SK-N-SH (cell line): ENCODE results near the gene CCDC171. TPM values are rescaled to one million over a fixed set of nuclear protein-coding genes. Genes with fewer than 3 reads are reported as not detected.
A peak's percentile ranks its signal among the peaks of the same experiment; 100 is the strongest.

ENCODE experiments used
- CTCF ChIA-PET: fragments of 300-600, 350-600 bp; formaldehyde crosslinking; extraction: SDS; loops from one replicate; lab custom pipeline; 2021; lab: Yijun Ruan, JAX
- POLR2A ChIA-PET: fragments of 350-600 bp; sonication (Branson Sonifier 250); formaldehyde crosslinking; extraction: SDS; loops from one replicate; lab custom pipeline; 2020; ENCODE audit warnings: antibody characterized with exemption, inconsistent platforms; lab: Yijun Ruan, JAX
- DNase-seq: peaks from one replicate; pipeline ENCODE4 v3.0.0; 2012
- H2AFZ ChIP-seq: fragments of 200-600 bp; sonication (generic); 2 replicates; pipeline ENCODE4 v1.8.1; 2016; ENCODE audit warnings: antibody characterized with exemption, mild to moderate bottlenecking, low read depth
- H3F3A ChIP-seq: fragments of 200-600 bp; sonication (generic); replicated peaks from 2 replicates; pipeline ENCODE3; 2016; ENCODE audit warnings: antibody characterized with exemption, mild to moderate bottlenecking; ENCODE audit not compliant: insufficient read depth
- H3K27ac ChIP-seq, 2 experiments: fragments of 200-500 bp in 1 of 2; fragments of 200-600 bp in 1 of 2; sonication (Bioruptor generic) in 1 of 2; sonication (generic), shearing (Covaris generic) in 1 of 2; 2 replicates each; pipeline versions ENCODE4 v1.5.1 to v1.6.1; 2014 to 2016; ENCODE audit warnings: low read depth in 2 of 2, inconsistent platforms in 1 of 2, low read length in 1 of 2, mild to moderate bottlenecking in 1 of 2, mixed read lengths in 1 of 2
- H3K27me3 ChIP-seq: fragments of 200-600 bp; sonication (generic), shearing (Covaris generic); 2 replicates; pipeline ENCODE4 v1.6.1; 2016; ENCODE audit warnings: mixed run types; ENCODE audit not compliant: insufficient read depth
- H3K36me3 ChIP-seq, 2 experiments: fragments of 200-500 bp in 1 of 2; fragments of 200-600 bp in 1 of 2; sonication (Bioruptor generic) in 1 of 2; sonication (generic) in 1 of 2; replicated peaks in 1 of 2; 2 replicates each; pipeline versions ENCODE3 to v1.5.1; 2014 to 2016; ENCODE audit warnings: low read length in 1 of 2, mild to moderate bottlenecking in 1 of 2; ENCODE audit not compliant: insufficient read depth in 2 of 2, control insufficient read depth in 1 of 2
- H3K4me1 ChIP-seq, 2 experiments: fragments of 200-500 bp in 1 of 2; fragments of 200-600 bp in 1 of 2; sonication (Bioruptor generic) in 1 of 2; sonication (generic), shearing (Covaris generic) in 1 of 2; 2 replicates each; pipeline versions ENCODE4 v1.5.1 to v1.6.1; 2014 to 2016; ENCODE audit warnings: low read depth in 1 of 2, low read length in 1 of 2, mixed run types in 1 of 2; ENCODE audit not compliant: insufficient read depth in 2 of 2, control insufficient read depth in 1 of 2
- H3K4me2 ChIP-seq: fragments of 200-600 bp; sonication (generic), shearing (Covaris generic); 2 replicates; pipeline ENCODE4 v1.6.1; 2017; ENCODE audit warnings: mixed run types
- H3K4me3 ChIP-seq, 2 experiments: fragments of 200-500 bp in 1 of 2; fragments of 200-600 bp in 1 of 2; sonication (Bioruptor generic) in 1 of 2; sonication (generic), shearing (Covaris generic) in 1 of 2; 2 replicates each; pipeline versions ENCODE4 v1.5.1 to v1.8.1; 2014 to 2016; ENCODE audit warnings: low read depth in 2 of 2, inconsistent platforms in 1 of 2, low read length in 1 of 2, mild to moderate bottlenecking in 1 of 2, mixed read lengths in 1 of 2, moderate library complexity in 1 of 2
- H3K79me2 ChIP-seq: fragments of 200-600 bp; sonication (generic); 2 replicates; pipeline ENCODE4 v1.8.1; 2017; ENCODE audit warnings: mild to moderate bottlenecking; ENCODE audit not compliant: insufficient read depth
- H3K9ac ChIP-seq: fragments of 200-600 bp; sonication (generic); 2 replicates; pipeline ENCODE4 v1.6.1; 2017; ENCODE audit warnings: mixed run types
- H3K9me2 ChIP-seq: fragments of 200-600 bp; sonication (generic); 2 replicates; pipeline ENCODE4 v1.6.1; 2017; ENCODE audit warnings: mixed run types
- H3K9me3 ChIP-seq: fragments of 200-600 bp; sonication (generic); 2 replicates; pipeline ENCODE4 v1.6.1; 2017; ENCODE audit warnings: mixed run types, mild to moderate bottlenecking, moderate library complexity
- H4K20me1 ChIP-seq: fragments of 200-600 bp; sonication (generic); 2 replicates; pipeline ENCODE4 v1.6.1; 2017; ENCODE audit warnings: mild to moderate bottlenecking, mixed run types; ENCODE audit not compliant: insufficient read depth
- EZH2phosphoT487 ChIP-seq: fragments of 200-600 bp; sonication (generic); IDR thresholded peaks from 2 replicates; pipeline ENCODE4 v1.6.1; 2017; ENCODE audit warnings: low read depth, mixed run types, mild to moderate bottlenecking, antibody characterized with exemption, moderate library complexity, borderline replicate concordance
- FOSL2 ChIP-seq: IDR thresholded peaks from 2 replicates; pipeline ENCODE4 v1.4.0; 2012; ENCODE audit warnings: low read depth, mild to moderate bottlenecking, moderate library complexity, borderline replicate concordance
- GABPA ChIP-seq: IDR thresholded peaks from 2 replicates; pipeline ENCODE4 v1.4.0; 2012; ENCODE audit warnings: low read depth, mild to moderate bottlenecking
- JUND ChIP-seq: IDR thresholded peaks from 2 replicates; pipeline ENCODE4 v1.4.0; 2012
- MAX ChIP-seq: IDR thresholded peaks from 2 replicates; pipeline ENCODE4 v1.4.0; 2012; ENCODE audit warnings: low read depth
- MXI1 ChIP-seq: IDR thresholded peaks from 2 replicates; pipeline ENCODE4 v1.6.1; 2012; ENCODE audit warnings: mild to moderate bottlenecking, low read depth, low read length, improper control_type of control experiment
- NFIC ChIP-seq: IDR thresholded peaks from 2 replicates; pipeline ENCODE4 v1.4.0; 2012; ENCODE audit warnings: borderline replicate concordance
- RAD21 ChIP-seq: IDR thresholded peaks from 2 replicates; pipeline ENCODE4 v1.6.1; 2012; ENCODE audit warnings: mild to moderate bottlenecking, low read length
- RCOR1 ChIP-seq: fragments of 150-350 bp; IDR thresholded peaks from 2 replicates; pipeline ENCODE4 v1.6.1; 2017; ENCODE audit warnings: antibody characterized with exemption, low read length
- RFX5 ChIP-seq: IDR thresholded peaks from 2 replicates; pipeline ENCODE4 v1.6.1; 2012; ENCODE audit warnings: mild to moderate bottlenecking, improper control_type of control experiment, low read length
- SIN3A ChIP-seq: IDR thresholded peaks from 2 replicates; pipeline ENCODE4 v1.6.1; 2012; ENCODE audit warnings: low read depth, mild to moderate bottlenecking, low read length, moderate library complexity, borderline replicate concordance
- TAF1 ChIP-seq: IDR thresholded peaks from 2 replicates; pipeline ENCODE4 v1.6.1; 2012; ENCODE audit warnings: low read depth, mild to moderate bottlenecking, low read length, moderate library complexity, borderline replicate concordance
- TCF12 ChIP-seq: IDR thresholded peaks from 2 replicates; pipeline ENCODE4 v1.4.0; 2012
- USF1 ChIP-seq: IDR thresholded peaks from 2 replicates; pipeline ENCODE4 v1.4.0; 2012; ENCODE audit warnings: low read depth, borderline replicate concordance
- USF2 ChIP-seq: fragments of 150-350 bp; IDR thresholded peaks from 2 replicates; pipeline ENCODE4 v1.6.1; 2017; ENCODE audit warnings: antibody characterized with exemption, low read length, low read depth, borderline replicate concordance
- WGBS: methylation state at CpG from one replicate; pipeline ENCODE4 v1.1.6; 2017; ENCODE audit warnings: low lambda C conversion rate; 5-methylcytosine and 5-hydroxymethylcytosine counted together
- polyA plus RNA-seq, 3 experiments: library from polyadenylated mRNA; depleted of rRNA; stranded (reverse); fragments of >200 nt; gene quantifications; 2 replicates each; pipeline ENCODE4 v1.2.3, GENCODE V29; 2012
- TF ChIP-seq, protein P1 (sequence below): IDR thresholded peaks from 2 replicates; pipeline ENCODE4 v1.4.0; 2012; ENCODE audit warnings: low read depth, borderline replicate concordance
- TF ChIP-seq, protein P2 (sequence below): IDR thresholded peaks from 2 replicates; pipeline ENCODE4 v1.6.1; 2012; ENCODE audit warnings: mild to moderate bottlenecking, low read depth, low read length, moderate library complexity

CCDC171 gene
- polyA plus RNA-seq, 1 of the 3 experiments (the other 2 are of a cell fraction): 0.54 TPM

DNA sequence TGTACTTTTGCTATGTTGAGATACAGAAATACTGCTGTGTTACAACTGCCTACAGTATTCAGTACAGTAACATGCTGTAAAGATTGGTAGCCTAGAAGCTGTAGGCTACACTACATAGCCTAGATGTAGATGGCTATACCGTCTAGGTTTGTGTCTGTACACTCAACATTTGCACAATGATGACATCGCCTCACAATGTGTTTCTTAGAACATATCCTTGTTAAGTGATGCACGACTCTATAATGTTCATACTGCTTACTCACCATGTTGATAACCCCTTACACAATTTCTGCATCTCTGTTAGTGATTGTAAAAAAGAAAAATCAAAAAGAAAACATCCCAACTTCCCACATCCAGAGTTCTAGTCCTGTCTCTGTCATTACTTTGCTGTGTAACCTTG lies 450.0 kb downstream of the CCDC171 start:
- no peaks in the 10 kb centered on the region for H3K79me2 ChIP-seq
- no peak overlapping the region for H3K27ac ChIP-seq
- no peak overlapping the region for H3K9ac ChIP-seq
- 0 out of 2 replicates have a peak overlapping the region, but pooled peaks have one; percentile 36 for H2AFZ ChIP-seq
- ChIA-PET CTCF (no interaction called here), POLR2A (no interaction called here)
- H3K36me3 ChIP-seq: no peaks in the 10 kb centered on the region
- TF ChIP-seq RFX5 (no peak), EZH2phosphoT487 (no peak), NFIC (no peak), RAD21 (no peak), JUND (no peak), MAX (no peak), RCOR1 (no peak), SIN3A (no peak), TAF1 (no peak), USF1 (no peak), TCF12 (no peak), FOSL2 (no peak), GABPA (no peak), USF2 (no peak), MXI1 (no peak)
- TF ChIP-seq, protein P1, sequence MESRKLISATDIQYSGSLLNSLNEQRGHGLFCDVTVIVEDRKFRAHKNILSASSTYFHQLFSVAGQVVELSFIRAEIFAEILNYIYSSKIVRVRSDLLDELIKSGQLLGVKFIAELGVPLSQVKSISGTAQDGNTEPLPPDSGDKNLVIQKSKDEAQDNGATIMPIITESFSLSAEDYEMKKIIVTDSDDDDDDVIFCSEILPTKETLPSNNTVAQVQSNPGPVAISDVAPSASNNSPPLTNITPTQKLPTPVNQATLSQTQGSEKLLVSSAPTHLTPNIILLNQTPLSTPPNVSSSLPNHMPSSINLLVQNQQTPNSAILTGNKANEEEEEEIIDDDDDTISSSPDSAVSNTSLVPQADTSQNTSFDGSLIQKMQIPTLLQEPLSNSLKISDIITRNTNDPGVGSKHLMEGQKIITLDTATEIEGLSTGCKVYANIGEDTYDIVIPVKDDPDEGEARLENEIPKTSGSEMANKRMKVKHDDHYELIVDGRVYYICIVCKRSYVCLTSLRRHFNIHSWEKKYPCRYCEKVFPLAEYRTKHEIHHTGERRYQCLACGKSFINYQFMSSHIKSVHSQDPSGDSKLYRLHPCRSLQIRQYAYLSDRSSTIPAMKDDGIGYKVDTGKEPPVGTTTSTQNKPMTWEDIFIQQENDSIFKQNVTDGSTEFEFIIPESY: no peak
- TF ChIP-seq, protein P2, sequence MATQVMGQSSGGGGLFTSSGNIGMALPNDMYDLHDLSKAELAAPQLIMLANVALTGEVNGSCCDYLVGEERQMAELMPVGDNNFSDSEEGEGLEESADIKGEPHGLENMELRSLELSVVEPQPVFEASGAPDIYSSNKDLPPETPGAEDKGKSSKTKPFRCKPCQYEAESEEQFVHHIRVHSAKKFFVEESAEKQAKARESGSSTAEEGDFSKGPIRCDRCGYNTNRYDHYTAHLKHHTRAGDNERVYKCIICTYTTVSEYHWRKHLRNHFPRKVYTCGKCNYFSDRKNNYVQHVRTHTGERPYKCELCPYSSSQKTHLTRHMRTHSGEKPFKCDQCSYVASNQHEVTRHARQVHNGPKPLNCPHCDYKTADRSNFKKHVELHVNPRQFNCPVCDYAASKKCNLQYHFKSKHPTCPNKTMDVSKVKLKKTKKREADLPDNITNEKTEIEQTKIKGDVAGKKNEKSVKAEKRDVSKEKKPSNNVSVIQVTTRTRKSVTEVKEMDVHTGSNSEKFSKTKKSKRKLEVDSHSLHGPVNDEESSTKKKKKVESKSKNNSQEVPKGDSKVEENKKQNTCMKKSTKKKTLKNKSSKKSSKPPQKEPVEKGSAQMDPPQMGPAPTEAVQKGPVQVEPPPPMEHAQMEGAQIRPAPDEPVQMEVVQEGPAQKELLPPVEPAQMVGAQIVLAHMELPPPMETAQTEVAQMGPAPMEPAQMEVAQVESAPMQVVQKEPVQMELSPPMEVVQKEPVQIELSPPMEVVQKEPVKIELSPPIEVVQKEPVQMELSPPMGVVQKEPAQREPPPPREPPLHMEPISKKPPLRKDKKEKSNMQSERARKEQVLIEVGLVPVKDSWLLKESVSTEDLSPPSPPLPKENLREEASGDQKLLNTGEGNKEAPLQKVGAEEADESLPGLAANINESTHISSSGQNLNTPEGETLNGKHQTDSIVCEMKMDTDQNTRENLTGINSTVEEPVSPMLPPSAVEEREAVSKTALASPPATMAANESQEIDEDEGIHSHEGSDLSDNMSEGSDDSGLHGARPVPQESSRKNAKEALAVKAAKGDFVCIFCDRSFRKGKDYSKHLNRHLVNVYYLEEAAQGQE: no peak
- no peaks in the 10 kb centered on the region for H3K27me3 ChIP-seq
- WGBS: 55% methylated on average over 3 of the region's 3 CpGs
- no peak overlapping the region for H3K4me3 ChIP-seq
- H3K9me3 ChIP-seq: no peaks in the 10 kb centered on the region
- DNase-seq: no peak
- peaks cover 0 to 6% of the 10 kb centered on the region in 2 experiments; a peak in 1 of 4 replicates for H3K4me1 ChIP-seq
- no peaks in the 10 kb centered on the region for H3K9me2 ChIP-seq
- no peaks in the 10 kb centered on the region for H4K20me1 ChIP-seq
- H3K4me2 ChIP-seq: no peak overlapping the region
- peaks cover 27% of the 10 kb centered on the region for H3F3A ChIP-seq
